NCI-H128 (cell line): ENCODE measurements around the gene A2ML1.
"Not testable (repeated sequence)": the region's sequence is repeated elsewhere in the genome, so short reads cannot be mapped to it uniquely, and the experiment has no call there.

Experiments used
- DNase-seq: peaks from one replicate; lab custom pipeline; 2025; ENCODE audit not compliant: unreplicated experiment; lab: John Stamatoyannopoulos, UW

Gene A2ML1

GRCh38 chr12:8847435-8847834 lies 25.0 kb downstream of the A2ML1 start:
- DNase-seq: no peak

- no peak for DNase-seq
These were observed 27.5 kb downstream of the A2ML1 start for GRCh38 chr12:8849876-8850275.

- DNase-seq: no peak
These were observed 29.7 kb downstream of the A2ML1 start for GRCh38 chr12:8852119-8852518.

- DNase-seq: no peak
These were observed 33.5 kb downstream of the A2ML1 start for GRCh38 chr12:8855891-8856290.

GRCh38 chr12:8859448-8859847 lies 37.0 kb downstream of the A2ML1 start:
- not testable (repeated sequence) for DNase-seq

GRCh38 chr12:8860165-8860961 lies 37.9 kb downstream of the A2ML1 start:
- no peak for DNase-seq

GRCh38 chr12:8866429-8866828 lies 44.0 kb downstream of the A2ML1 start:
- no peak for DNase-seq

GRCh38 chr12:8867009-8867408 lies 44.6 kb downstream of the A2ML1 start:
- no peak for DNase-seq

GRCh38 chr12:8867786-8868185 lies 45.4 kb downstream of the A2ML1 start:
- DNase-seq: no peak

- no peak for DNase-seq
These were observed 48.2 kb downstream of the A2ML1 start for GRCh38 chr12:8870586-8870985.

- DNase-seq: no peak
These were observed 48.6 kb downstream of the A2ML1 start for GRCh38 chr12:8871068-8871467.

GRCh38 chr12:8876887-8877286 lies 54.5 kb downstream of the A2ML1 start:
- no peak for DNase-seq

- DNase-seq: no peak
These were observed 64.3 kb downstream of the A2ML1 start for GRCh38 chr12:8886502-8887284.

GRCh38 chr12:8887285-8887715 lies 64.9 kb downstream of the A2ML1 start:
- no peak for DNase-seq

GRCh38 chr12:8890313-8891085 lies 68.1 kb downstream of the A2ML1 start:
- DNase-seq: peak; percentile 48

- DNase-seq: no peak
These were observed 69.6 kb downstream of the A2ML1 start for GRCh38 chr12:8891976-8892375.

- no peak for DNase-seq
These were observed 72.0 kb downstream of the A2ML1 start for GRCh38 chr12:8894378-8894777.

- DNase-seq: no peak
These were observed 72.6 kb downstream of the A2ML1 start for GRCh38 chr12:8894986-8895385.

GRCh38 chr12:8897081-8897480 lies 74.7 kb downstream of the A2ML1 start:
- no peak for DNase-seq

GRCh38 chr12:8899830-8900229 lies 77.4 kb downstream of the A2ML1 start:
- DNase-seq: no peak

GRCh38 chr12:8902703-8903102 lies 80.3 kb downstream of the A2ML1 start:
- DNase-seq: not testable (repeated sequence)
